Liver (tissue), 3 donors: ENCODE data around the gene SMOC2.

Experiments
- CTCF ChIP-seq: fragments of 150-350 bp; IDR thresholded peaks from 2 replicates; pipeline ENCODE4 v1.5.1; 2017; ENCODE audit warnings: improper control_type of control experiment, low read depth, low read length; ENCODE audit not compliant: missing input control
- SP1 ChIP-seq: IDR thresholded peaks from 2 replicates; pipeline ENCODE4 v1.6.1; 2018; ENCODE audit warnings: antibody characterized with exemption, mild to moderate bottlenecking
- donor health status: healthy.
- donor health status: healthy.

- TF ChIP-seq CTCF (no peak), SP1 (no peak)
Observed at GRCh38 chr6:168537540-168537884, 96.5 kb downstream of the SMOC2 start.
